GM20000 (cell line): ENCODE results near the gene PLA2G3.

ENCODE experiments used
- DNase-seq: peaks from one replicate; pipeline ENCODE4 v3.0.0; 2012; ENCODE audit warnings: low spot score
- CTCF ChIP-seq: IDR thresholded peaks from 2 replicates; pipeline ENCODE4 v1.5.1; 2012; ENCODE audit warnings: mild to moderate bottlenecking, control low read depth; ENCODE audit errors: extremely low read depth, missing control alignments

PLA2G3 gene

GRCh38 chr22:31124290-31124689, 16.0 kb downstream of the PLA2G3 start:
- no peak for DNase-seq
- no peak for TF ChIP-seq CTCF

- no peak for TF ChIP-seq CTCF
- no peak for DNase-seq
Observed at GRCh38 chr22:31123292-31123602, 17.1 kb downstream of the PLA2G3 start.

- no peak for DNase-seq
- TF ChIP-seq CTCF = no peak
Observed at GRCh38 chr22:31122532-31123291, 17.6 kb downstream of the PLA2G3 start, which contains the start of gene INPP5J. INPP5J (plus strand) TSS chr22:31122966; CDS start chr22:31123015, 49 bp downstream.

GRCh38 chr22:31122196-31122531, 18.1 kb downstream of the PLA2G3 start:
- DNase-seq = no peak
- TF ChIP-seq CTCF = no peak

GRCh38 chr22:31121403-31121802, 18.9 kb downstream of the PLA2G3 start:
- no peak for TF ChIP-seq CTCF
- DNase-seq = no peak

GRCh38 chr22:31120642-31121041, 19.7 kb downstream of the PLA2G3 start:
- no peak for TF ChIP-seq CTCF
- DNase-seq = no peak

GRCh38 chr22:31120230-31120629, 20.1 kb downstream of the PLA2G3 start:
- no peak for TF ChIP-seq CTCF
- DNase-seq = no peak
